Lower lobe of right lung (tissue), 2 donors: ENCODE results near the gene SLIT2. TPM values are rescaled to one million over a fixed set of nuclear protein-coding genes. Genes with fewer than 3 reads are reported as not detected.

ENCODE experiments used
- ATAC-seq, 2 donors: fragments of 200-7000 bp; cut with Tn5 transposase; one replicate each; pipeline ENCODE4 v1.9.1; 2020 to 2022; ENCODE audit warnings: mild to moderate bottlenecking in 2 of 2, moderate library complexity in 2 of 2
- DNase-seq: peaks from one replicate; pipeline ENCODE4 v3.0.0-alpha.2; 2020
- H3K27ac ChIP-seq: fragments of 200-600 bp; one replicate; pipeline ENCODE4 v1.8.0; 2022
- H3K27me3 ChIP-seq: fragments of 200-600 bp; one replicate; pipeline ENCODE4 v1.8.0; 2022; ENCODE audit warnings: low read depth
- H3K36me3 ChIP-seq: fragments of 200-600 bp; one replicate; pipeline ENCODE4 v1.8.0; 2022; ENCODE audit warnings: mild to moderate bottlenecking
- H3K4me1 ChIP-seq: fragments of 200-600 bp; one replicate; pipeline ENCODE4 v1.8.0; 2022
- H3K4me3 ChIP-seq: fragments of 200-600 bp; one replicate; pipeline ENCODE4 v1.8.0; 2022; ENCODE audit warnings: mild to moderate bottlenecking
- H3K9me3 ChIP-seq: fragments of 200-600 bp; one replicate; pipeline ENCODE4 v1.8.0; 2022
- intact Hi-C: fragments of 100-400 bp; cut with DNase I; formaldehyde crosslinking; loops from one replicate; pipeline ENCODE4 v1.11.0; 2022
- total RNA-seq: library from RNA; stranded (reverse); fragmentation: NEBNext Ultra II Directional; extraction: Animal tissue kit (Norgen Biotek cat#: 25700); gene quantifications from one replicate; pipeline ENCODE4 v1.2.1, GENCODE V29; 2021
- TF ChIP-seq, protein P1 (sequence below): fragments of 200-600 bp; IDR thresholded peaks from one replicate; pipeline ENCODE4 v1.8.0; 2022; ENCODE audit warnings: antibody characterized with exemption, mild to moderate bottlenecking
- donor health status: DM: no; HTN: yes; CAD: no; lungs with severe emphysema.

SLIT2 gene
- total RNA-seq, 1 donor from 2014 or later = 91.8 TPM

GRCh38 chr4:20266215-20267082 lies 14.7 kb downstream of the SLIT2 start:
- intact Hi-C loops = no loop called here
- DNase-seq (no peak), ATAC-seq (no peak)
- Histone ChIP-seq H3K9me3 (no peaks in the 10 kb centered on the region), H3K4me3 (no peak overlapping the region), H3K27me3 (no peaks in the 10 kb centered on the region), H3K4me1 (peaks cover under 1% of the 10 kb centered on the region), H3K27ac (no peak overlapping the region), H3K36me3 (no peaks in the 10 kb centered on the region)
- TF ChIP-seq, protein P1, sequence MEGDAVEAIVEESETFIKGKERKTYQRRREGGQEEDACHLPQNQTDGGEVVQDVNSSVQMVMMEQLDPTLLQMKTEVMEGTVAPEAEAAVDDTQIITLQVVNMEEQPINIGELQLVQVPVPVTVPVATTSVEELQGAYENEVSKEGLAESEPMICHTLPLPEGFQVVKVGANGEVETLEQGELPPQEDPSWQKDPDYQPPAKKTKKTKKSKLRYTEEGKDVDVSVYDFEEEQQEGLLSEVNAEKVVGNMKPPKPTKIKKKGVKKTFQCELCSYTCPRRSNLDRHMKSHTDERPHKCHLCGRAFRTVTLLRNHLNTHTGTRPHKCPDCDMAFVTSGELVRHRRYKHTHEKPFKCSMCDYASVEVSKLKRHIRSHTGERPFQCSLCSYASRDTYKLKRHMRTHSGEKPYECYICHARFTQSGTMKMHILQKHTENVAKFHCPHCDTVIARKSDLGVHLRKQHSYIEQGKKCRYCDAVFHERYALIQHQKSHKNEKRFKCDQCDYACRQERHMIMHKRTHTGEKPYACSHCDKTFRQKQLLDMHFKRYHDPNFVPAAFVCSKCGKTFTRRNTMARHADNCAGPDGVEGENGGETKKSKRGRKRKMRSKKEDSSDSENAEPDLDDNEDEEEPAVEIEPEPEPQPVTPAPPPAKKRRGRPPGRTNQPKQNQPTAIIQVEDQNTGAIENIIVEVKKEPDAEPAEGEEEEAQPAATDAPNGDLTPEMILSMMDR = no peak

- peaks cover 5% of the 10 kb centered on the region for H3K4me1 ChIP-seq
- H3K4me3 ChIP-seq = no peak overlapping the region
- H3K36me3 ChIP-seq = no peaks in the 10 kb centered on the region
- no peak overlapping the region for H3K27ac ChIP-seq
- no peak for DNase-seq
- intact Hi-C loops = no loop called here
- TF ChIP-seq, protein P1 = no peak
- no peaks in the 10 kb centered on the region for H3K27me3 ChIP-seq
- no peak for ATAC-seq
- H3K9me3 ChIP-seq = no peaks in the 10 kb centered on the region
Measured at GRCh38 chr4:20268028-20268427, 16.3 kb downstream of the SLIT2 start.

GRCh38 chr4:20269320-20269719 lies 17.6 kb downstream of the SLIT2 start:
- H3K4me1 ChIP-seq = peaks cover 5% of the 10 kb centered on the region
- no peak for DNase-seq
- TF ChIP-seq, protein P1 = no peak
- no peak overlapping the region for H3K27ac ChIP-seq
- no peaks in the 10 kb centered on the region for H3K27me3 ChIP-seq
- no peaks in the 10 kb centered on the region for H3K9me3 ChIP-seq
- ATAC-seq = no peak
- no peaks in the 10 kb centered on the region for H3K36me3 ChIP-seq
- intact Hi-C loops = no loop called here
- H3K4me3 ChIP-seq = no peak overlapping the region

- H3K27ac ChIP-seq = no peak overlapping the region
- intact Hi-C loops = no loop called here
- no peaks in the 10 kb centered on the region for H3K9me3 ChIP-seq
- H3K4me3 ChIP-seq = no peak overlapping the region
- H3K36me3 ChIP-seq = no peaks in the 10 kb centered on the region
- DNase-seq (no peak), ATAC-seq (no peak)
- TF ChIP-seq, protein P1 = no peak
- H3K27me3 ChIP-seq = no peaks in the 10 kb centered on the region
- peaks cover 5% of the 10 kb centered on the region for H3K4me1 ChIP-seq
Measured at GRCh38 chr4:20271950-20272349, 20.2 kb downstream of the SLIT2 start.

DNA sequence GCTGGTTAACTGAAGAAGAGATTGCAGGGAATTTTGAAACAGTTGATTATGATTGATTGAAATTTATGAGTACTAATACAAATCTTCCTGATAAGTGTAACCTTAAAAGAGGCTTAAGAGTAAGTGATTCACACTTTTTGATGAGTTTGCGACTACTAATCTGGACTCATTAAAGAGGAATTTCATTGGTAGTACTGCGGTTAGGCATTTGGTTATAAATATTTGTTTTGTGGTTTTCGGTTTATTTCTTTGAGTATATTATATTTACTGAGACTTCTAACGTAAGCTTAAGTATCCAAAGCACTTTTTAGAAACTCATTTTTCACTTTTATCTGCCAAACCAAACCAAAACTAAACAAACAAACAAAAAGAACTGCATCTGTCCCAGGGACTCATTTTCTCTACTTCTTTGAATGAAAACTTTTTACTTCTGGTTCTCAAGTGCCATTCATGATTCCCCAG lies 20.7 kb downstream of the SLIT2 start:
- Histone ChIP-seq H3K27ac (no peak overlapping the region), H3K9me3 (no peaks in the 10 kb centered on the region), H3K4me3 (no peak overlapping the region), H3K4me1 (peaks cover 5% of the 10 kb centered on the region), H3K27me3 (no peaks in the 10 kb centered on the region), H3K36me3 (no peaks in the 10 kb centered on the region)
- TF ChIP-seq, protein P1 = no peak
- ATAC-seq (no peak), DNase-seq (no peak)
- intact Hi-C loops = no loop called here
